HL-60/S4 treated with phorbol 12-myristate 13-acetate at 8.2 ng/mL for 4 days and 3 days (cell line): ENCODE measurements around the gene RBM5.

Experiments used
- in situ Hi-C: fragments of 300-500 bp; cut with MboI; formaldehyde crosslinking; loops from 2 replicates; pipeline ENCODE4 v1.15.0; 2022; ENCODE audit warnings: low sequenced_read_pairs

Gene RBM5

DNA sequence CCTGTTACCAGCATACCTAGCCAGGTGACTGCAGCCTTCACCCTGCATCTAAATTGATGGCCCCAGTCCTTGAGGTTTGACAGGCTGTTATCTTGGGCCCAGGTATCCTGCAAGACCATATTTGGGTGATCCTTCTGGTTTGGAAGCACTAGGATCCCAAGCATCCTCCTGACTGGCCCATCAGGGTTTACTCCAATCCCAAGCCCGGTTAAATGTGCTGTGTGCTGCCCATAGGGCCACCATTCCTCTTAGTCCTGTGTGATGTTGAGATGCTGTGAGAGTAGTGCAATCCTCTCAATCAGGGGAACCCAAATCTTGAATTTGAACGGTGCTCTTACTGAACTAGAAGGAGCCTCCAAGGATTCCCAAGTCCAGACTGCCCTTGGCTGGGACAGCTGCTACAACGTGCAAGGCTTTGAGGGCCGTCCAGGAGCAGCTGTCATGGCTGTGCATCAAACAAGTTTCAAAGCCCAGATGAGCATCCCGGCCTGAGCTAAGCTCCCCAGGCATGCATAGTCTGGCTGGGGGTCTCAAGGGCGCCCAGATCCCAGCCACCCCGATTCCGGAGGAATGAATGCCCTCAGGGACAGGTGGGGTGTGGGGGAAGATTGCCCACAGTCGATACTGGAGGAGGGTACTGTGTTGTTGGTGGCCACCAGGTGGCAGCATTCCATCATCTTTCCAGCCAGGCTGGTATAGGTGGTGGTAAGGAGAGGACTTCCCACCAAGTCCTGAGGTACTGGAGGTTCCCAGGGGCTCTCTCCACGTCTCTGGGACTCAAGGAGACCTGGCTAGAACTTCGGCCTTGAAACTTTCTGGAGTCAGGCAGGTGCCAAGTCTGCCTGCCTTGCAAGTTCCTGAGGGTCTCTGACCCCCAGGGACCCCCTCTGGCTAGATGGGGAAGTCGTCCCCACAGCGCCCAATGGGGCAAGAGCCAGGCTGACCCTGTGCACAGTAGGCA, 32.6 kb downstream of the RBM5 start:
- in situ Hi-C loops = no loop called here

DNA sequence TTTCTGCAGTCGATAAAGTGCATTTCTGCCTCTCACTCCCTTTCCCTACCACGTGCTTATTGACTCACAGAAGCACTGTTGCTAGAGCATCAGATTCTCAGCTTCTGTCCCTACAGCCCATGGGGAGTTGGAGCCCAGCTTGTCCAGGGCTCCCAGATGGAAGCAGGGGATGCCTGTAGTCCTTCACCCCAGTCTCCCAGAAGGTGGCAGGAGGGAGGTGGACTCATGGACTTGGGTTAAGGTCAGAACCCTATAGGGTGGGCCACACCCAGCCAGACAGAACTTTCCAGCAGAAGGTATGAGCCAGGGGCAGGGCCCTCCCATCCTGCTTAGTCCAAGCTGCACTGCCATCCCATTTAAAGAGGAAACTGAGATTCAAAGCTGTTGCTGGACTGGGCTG, 33.4 kb downstream of the RBM5 start:
- in situ Hi-C loops = no loop called here

DNA sequence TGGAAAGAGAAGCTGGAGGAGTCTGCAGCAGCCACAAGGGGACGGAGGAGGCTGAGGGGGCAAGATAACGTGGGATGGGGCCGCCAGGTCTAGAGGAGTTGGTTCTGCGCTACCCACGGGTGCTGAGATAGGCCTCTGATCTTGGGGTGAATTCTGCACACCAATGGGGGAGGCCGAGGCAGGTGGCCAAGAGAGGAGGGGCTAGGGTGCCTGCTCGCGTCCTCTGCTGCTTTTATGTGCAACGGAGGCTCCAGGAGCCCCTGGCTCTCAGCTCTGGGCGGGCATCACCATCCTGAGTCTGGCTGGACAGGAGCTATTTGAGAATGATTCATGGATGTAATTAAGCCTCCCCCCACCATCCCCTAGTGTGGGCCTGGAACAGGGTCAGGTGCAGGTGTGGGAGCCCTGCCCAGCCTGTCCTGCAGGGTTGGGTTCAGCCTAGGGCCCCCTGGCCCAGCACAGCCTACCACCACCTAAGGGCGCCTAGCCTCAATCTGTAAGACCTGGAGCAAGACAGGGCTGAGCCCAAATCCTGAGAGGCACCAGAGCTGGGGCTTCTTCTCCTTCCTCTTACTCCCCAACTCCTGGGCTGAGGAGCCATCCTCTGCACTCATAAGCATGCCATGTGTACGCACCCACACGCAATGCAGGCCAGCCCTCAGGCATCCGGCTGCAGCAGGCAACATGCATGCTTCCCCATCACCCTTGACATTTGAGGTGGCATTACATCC, 34.1 kb downstream of the RBM5 start:
- in situ Hi-C loops = no loop called here

DNA sequence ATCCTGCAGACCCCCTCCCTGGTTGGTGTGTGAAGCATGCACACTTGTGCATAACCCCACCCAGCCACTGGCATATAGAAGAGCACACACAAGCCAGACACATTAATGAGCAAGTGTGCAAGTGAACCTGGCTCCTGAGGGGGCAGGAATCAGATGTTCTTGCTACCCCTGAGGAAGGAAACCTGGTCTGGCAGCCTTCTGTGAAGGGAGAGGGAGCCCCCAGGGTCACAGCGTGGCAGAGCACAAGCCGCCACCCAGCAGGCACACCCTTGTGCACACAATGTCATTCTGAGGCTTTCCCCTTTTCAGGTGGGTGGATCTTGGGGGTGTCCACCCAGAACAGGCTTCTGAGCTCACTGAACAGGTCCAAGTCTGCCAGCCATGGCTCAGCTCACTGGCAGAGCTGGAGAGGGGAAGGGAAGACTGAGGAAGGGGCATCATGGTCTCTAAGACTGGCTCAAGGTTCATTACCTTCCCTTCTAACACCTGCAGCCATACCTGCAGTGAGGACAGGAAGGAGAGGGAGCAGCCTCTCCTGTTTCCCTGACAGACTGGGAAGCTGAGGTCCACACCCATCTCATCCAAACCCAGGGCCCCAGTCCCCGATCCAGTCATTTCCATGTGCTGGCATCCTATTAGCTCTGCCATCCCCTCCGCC, 34.8 kb downstream of the RBM5 start:
- in situ Hi-C loops = no loop called here

DNA sequence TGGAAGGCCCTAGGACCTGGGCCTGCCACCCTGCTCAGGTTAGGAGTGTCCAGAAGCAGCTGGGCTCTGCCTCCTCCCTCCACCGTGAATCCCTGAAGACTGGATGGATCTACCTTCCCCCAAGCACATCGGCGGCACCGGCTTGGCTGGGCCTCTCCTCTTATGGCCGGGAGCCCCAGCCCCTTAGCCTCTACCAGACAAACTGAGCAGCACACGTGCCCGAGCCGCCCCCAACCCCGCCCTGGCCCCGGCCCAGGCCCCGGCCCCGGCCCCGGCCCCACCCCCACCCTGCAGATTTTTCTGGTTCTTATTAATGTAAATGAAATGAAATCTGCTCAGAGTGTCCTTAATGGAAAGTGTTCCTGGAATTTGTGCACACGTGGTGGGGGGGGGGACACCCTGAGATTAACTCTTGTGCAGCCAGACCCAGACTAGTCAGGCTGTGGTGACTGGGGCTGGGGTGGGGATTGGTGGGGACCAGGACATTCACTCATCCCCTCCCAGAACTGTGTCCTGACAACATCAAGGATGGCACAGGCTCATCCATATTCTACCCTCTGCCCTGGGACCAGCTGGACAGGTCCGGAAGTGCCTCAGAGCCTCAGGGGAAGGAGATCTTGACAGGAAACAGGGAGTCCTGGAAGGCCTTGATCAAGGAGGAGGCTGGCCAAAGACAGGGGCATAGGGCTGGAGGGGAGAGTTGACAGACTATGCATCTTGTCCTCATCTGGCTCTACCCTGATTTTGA, 35.5 kb downstream of the RBM5 start:
- in situ Hi-C loops = no loop called here

DNA sequence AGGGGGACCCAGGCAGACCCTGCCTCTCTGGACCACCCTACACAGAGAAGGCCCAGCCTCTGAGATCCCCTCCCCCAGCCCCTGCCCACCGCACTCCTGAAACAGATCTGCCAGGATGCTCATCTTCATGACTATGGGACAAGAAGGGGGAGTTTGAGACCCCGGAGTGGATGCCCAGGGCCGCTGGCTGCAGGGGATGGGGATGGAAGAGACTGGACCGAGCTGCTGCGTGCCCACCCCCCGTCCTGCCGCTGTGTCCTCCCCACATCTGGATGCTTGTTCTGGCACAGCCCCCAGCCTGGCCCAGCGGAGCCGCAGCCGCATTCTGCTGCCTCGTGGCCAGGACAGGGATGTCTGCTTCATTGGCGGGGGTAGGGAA, 36.1 kb downstream of the RBM5 start:
- in situ Hi-C loops = no loop called here

DNA sequence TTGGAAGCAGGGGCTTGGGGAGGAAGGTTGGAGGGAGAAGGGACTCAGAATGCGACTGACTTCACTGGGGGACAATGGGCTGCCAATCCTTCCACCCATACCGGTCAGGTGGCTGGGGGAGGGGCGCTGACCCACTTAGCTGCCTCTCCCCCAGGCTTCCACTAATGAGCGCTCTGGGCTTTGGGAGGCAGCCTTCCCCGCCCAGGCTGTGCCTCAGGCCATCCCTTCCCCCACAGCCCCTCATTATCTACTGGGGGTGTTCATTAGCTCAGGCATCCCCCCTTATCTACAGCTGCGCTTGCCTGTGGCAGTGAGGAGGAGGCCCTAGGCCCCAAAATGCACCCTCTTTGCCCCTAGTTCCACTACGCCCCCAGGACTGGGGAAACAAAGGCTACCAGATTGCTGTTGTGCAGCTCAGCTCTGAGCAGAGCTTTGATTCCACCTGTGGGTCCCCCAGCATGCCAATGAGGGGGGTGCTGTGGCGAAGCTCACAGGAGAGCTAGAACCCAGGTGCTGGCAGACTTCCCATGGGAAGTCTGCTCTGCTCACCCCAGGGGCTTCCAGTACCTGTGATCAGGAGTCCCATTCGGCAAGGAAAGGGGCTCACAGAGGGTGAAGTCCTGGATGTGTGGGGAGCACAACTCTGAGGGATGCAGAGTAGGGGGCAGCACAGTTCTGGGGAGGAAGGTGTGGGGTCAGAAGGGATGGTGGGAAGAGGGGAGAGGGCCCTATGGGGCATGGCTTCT, 37.0 kb downstream of the RBM5 start:
- in situ Hi-C loops = no loop called here

DNA sequence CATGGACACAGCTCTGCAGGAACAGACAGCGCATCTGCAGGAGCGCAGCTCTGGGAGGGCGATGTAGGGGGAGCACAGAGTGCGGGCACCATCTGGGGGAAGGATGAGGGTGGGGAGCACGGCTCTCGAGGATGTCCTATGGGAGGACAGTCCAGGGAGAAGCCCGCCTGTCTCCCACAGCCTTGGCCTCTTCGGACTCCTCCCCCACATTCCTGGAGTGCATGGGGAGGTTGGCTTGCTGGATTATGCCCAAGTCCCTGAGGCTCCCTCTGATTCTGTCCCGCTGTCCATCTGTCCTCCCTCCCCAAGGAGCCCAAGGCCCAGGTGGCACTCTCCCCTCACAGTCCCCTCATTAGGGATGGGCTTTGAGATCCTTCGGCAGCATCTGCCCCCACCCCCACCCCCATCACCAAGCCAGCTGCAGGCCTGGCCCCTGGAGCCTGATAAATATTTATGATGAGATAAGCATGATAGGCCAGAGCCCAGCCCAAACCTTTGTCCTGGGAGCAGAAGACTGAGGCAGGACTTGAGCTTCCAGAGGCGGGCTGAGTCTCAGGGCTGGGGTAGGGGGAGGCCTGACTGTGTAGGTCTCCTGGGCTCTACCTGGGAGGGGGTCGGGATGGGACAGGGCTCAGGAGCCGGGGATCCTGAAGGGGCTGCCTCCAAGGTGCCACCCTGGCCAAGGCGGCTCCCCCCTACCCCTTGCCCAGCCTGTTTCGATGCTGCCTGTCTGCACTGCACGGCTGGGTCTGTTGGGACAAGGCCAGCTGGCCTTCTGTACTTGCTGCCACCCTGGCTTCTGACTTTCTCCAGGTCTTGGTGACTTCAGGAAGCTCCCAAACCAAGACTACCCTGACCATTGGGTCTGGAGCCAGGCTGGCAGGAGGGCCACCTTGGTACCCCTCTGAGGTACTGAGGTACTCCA, 37.8 kb downstream of the RBM5 start:
- in situ Hi-C loops = no loop called here

DNA sequence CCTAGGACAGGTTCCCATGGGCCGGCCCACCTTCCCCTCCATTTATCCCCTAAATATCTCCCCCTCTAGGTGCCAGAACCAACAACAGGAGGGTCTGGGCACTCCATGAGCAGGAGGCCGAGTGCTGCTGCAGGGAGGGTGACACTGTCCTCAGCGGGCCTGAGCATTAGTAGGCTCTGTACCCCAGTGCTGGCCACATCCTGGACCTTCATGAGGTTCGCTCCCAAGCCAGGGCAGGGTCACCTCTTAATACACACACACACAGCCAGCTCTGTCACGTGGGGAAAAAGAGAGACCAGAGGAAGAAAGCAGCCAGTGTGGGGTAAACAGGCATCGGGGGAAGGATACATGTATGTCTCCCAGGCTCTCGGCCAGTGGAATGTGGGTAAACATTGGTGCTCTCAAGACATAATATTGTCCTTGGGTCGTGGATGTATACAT, 38.6 kb downstream of the RBM5 start:
- in situ Hi-C loops = no loop called here

DNA sequence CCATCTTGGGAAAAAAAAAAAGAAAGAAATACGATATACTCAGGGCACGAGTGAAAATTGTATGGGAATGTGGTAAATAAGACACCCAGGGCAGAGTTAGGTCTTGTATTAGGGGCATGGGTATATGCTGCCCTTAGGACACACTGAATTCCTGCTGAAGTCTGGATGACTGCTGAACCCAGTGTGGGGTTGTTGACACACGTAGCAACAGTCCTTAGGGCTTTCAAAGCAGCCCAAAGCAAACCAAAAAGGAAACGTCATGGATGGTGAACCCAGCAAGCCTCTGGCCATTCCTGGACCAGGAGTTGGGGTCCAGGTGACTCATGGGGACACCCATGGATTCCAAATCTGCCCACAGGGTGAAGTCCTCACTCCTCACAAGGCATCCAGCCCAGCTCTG, 39.3 kb downstream of the RBM5 start:
- in situ Hi-C loops = no loop called here

DNA sequence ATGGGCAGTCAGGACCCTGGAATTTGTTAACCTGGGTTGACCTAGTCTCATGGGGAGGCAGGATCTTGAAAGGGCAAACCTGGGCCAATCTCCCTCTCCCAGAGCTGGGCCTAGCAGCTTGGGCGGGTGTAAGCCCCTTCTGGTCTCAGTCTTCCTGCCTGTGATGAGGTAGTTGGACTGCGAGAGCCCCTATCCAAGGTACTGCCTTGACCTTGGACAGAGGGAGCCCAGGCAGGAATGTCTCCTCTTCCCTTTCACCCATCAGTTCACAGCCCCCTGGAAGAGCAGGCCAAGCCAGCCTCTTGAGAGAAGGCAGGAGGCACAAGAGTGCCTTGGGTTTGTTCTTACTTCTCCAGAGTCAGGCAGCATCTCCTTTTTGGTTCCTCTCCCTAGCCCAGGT, 41.7 kb downstream of the RBM5 start:
- in situ Hi-C loops = no loop called here

DNA sequence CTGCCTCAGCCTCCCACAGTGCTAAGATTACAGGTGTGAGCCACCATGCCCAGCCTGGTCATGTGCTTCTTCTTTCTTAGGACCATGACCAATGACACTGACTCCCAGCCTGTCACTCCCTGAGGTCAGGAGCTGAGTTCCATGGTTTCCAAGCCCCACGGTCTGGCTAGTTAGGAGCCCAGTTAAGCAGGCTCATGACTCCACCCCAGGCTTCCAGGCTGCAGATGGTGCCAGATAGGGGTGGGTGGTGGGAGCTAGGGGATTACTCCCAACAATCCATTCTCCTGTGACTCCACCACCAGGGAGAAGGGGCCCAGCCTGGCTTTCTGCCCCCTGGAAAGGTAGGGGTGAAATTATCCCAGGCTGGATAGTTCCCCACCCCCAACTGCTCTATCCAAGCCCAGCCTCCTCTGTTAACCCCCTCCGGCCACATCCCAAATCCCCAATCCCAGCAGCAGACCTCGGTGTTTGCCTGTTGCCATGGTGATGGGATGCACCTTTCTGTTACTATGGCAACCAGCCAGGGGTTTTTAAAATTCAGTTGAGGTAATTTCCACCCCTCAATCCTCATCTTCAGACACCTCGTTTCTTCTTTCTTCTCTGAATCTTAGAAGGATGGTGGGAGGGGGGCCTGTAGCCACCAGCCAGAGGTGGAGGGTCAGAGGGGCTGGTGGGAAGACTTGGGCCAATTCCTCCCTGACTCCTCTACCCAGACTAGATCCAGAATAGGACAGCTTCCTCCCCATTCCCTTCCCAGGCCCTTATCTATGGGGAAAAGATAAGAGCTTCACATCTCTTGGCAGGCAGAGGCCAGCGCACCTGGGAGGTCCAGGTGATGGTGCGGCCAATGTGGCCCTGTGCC, 43.9 kb downstream of the RBM5 start:
- in situ Hi-C loops = no loop called here

DNA sequence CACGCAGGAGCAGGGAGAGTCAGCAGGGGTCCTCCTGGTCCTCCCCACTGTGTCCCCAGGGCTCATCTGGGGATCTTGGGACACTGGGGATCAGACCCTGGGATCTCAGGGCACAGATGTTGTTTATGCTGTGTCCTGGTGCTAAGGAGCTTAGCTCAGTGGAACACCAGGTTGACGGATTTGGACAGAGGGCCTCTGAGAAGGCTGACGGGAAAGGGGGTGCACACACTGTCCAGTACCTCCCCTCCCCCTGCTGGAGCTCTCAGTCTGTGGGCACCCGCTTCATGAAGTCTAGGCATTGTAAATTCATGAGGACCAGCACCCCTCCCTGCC, 44.5 kb downstream of the RBM5 start:
- in situ Hi-C loops = no loop called here

DNA sequence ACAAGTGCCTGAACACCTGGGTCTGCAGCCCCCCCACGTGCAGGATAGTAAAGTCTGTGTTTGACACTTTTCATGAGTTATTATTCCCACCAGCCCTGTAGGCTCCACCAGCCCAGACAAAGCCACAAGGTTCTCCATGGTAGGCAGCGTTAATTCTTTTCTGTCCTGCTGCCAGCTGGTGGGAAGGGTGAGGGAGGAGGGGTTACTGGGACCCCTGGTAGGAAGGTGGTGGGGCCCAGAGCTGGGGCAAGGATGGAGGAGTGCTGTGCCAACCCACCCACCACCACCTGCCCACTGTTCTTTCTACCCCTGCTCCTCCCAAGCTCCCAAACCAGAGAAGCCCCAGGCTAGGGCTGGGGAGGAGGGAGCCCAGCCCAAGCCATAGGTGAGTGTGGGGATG, 45.6 kb downstream of the RBM5 start:
- in situ Hi-C loops = no loop called here

DNA sequence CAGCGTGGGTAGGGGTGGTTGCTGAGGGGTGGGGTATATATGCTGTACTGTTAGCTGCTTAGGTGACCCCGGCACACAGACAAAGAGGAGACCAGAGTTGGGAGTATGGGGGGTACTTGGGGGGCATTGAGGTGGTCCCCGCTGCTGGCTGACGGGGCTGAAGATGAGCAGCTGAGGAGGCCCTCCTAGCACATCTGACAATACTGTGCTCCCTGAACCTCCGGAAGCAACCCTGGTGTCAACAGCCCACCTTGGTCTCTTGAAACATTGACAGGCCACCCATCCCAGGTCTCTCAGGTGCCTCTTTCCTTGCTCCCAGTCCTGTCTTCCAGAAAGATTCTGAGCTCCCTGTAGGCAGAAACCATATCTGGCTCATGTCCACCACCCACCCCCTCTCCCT, 47.2 kb downstream of the RBM5 start:
- in situ Hi-C loops = no loop called here

DNA sequence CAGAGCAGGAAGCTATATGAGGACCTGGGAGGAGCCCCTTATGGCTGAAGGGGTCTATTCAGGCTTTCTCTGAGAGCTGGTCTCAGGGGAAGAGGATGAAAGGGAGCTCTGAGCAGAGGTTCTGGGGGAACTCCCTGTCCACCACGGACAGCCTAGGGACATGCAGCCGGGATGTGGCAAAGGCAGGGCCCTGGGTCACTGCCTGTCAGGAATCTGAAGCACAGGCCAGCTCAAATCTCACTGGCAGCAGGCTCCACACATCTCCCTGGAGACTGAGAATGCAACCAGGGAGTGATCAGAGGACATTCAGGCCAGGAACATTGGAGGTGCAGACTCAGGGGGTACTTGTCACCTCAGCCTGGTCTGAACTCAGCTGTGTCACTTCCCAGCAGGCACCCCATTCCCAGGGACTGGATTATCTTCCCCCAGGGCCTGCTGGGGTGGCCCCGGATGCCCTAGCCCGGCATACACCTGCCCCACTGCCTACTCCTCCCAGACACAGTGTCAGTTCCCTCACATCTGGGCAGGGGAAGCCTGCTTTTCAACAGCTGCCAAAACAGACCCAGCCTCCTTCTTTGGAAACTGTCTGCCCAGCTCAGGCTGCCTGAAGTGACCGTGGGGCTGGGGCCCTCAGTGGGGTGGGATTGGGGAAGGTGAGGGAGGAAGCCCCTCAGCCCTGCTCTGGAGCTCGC, 48.1 kb downstream of the RBM5 start:
- in situ Hi-C loops = no loop called here

DNA sequence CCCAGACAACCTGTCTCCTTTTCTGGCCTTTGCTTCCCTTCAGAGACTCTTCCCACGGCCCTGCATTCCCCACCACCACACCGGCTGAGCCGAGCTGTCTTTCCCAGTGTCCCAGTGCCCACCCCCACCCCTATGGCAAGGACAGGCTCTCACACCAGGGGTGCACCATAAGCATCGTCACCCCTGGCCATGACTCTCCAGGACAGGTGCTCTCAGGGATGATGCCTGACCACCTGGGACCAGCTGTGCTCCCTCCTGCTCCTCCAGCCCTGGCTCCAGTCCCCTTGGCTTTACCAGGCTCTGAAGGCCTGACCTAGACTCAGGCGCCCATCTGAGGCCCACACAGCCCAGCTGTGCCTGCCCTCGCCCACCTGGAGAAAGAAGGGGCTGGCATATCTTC, 48.8 kb downstream of the RBM5 start:
- in situ Hi-C loops = no loop called here
